HG02938 (cell line): ENCODE data around the gene PIGZ.
A peak's percentile ranks its signal among the peaks of the same experiment; 100 is the strongest.
"Not testable (repeated sequence)": the region's sequence is repeated elsewhere in the genome, so short reads cannot be mapped to it uniquely, and the experiment has no call there.

Experiments
- ATAC-seq: cut with Tn5 transposase; IDR thresholded peaks from one replicate; pipeline ENCODE4 v1.9.1; 2021; ENCODE audit warnings: mild to moderate bottlenecking, moderate library complexity; ENCODE audit not compliant: unreplicated experiment

Gene PIGZ

GRCh38 chr3:196954832-196955231 lies 13.8 kb downstream of the PIGZ start:
- ATAC-seq: no peak

GRCh38 chr3:196951371-196951770 lies 17.3 kb downstream of the PIGZ start:
- no peak for ATAC-seq

GRCh38 chr3:196949750-196950149 lies 18.9 kb downstream of the PIGZ start:
- ATAC-seq: no peak

- ATAC-seq: no peak
Measured at GRCh38 chr3:196949285-196949619, 19.4 kb downstream of the PIGZ start.

- ATAC-seq: no peak
Measured at GRCh38 chr3:196948442-196949284, 20.0 kb downstream of the PIGZ start.

GRCh38 chr3:196947860-196948441 lies 20.7 kb downstream of the PIGZ start:
- ATAC-seq: no peak

GRCh38 chr3:196947136-196947859 lies 21.3 kb downstream of the PIGZ start:
- ATAC-seq: no peak

GRCh38 chr3:196944037-196944790 lies 24.4 kb downstream of the PIGZ start:
- ATAC-seq: not testable (repeated sequence)

GRCh38 chr3:196942915-196943277 lies 25.7 kb downstream of the PIGZ start:
- peak; percentile 23 for ATAC-seq

GRCh38 chr3:196942226-196942914 lies 26.3 kb downstream of the PIGZ start, which contains the start of gene NCBP2:
TSS of gene NCBP2 (minus strand) at chr3:196942528. CDS start at chr3:196942503, 25 bp downstream.
- ATAC-seq: peak; percentile 85

- peak; percentile 21 for ATAC-seq
Measured at GRCh38 chr3:196941729-196942225, 26.9 kb downstream of the PIGZ start.

- ATAC-seq: no peak
Measured at GRCh38 chr3:196938576-196938975, 30.1 kb downstream of the PIGZ start.

- ATAC-seq: no peak
Measured at GRCh38 chr3:196938124-196938523, 30.5 kb downstream of the PIGZ start.

GRCh38 chr3:196936288-196936687 lies 32.3 kb downstream of the PIGZ start:
- ATAC-seq: no peak

- peak; percentile 41 for ATAC-seq
Measured at GRCh38 chr3:196932600-196932999, 36.0 kb downstream of the PIGZ start.

GRCh38 chr3:196931828-196932587 lies 36.6 kb downstream of the PIGZ start:
- peak; percentile 44 for ATAC-seq

GRCh38 chr3:196931157-196931556 lies 37.5 kb downstream of the PIGZ start:
- no peak for ATAC-seq

GRCh38 chr3:196927571-196928453 lies 40.8 kb downstream of the PIGZ start:
- ATAC-seq: no peak

- no peak for ATAC-seq
Measured at GRCh38 chr3:196920733-196921132, 47.9 kb downstream of the PIGZ start.
